ENCODE data around the gene MACF1. TPM values are rescaled to one million over a fixed set of nuclear protein-coding genes. Genes with fewer than 3 reads are reported as not detected.
A peak's percentile ranks its signal among the peaks of the same experiment; 100 is the strongest.

The MACF1 gene
- total RNA-seq, 2 experiments from 2014 or later = 319 to 488 TPM

GRCh38 chr1:39478126-39478915 lies 273.8 kb downstream of the MACF1 start:
- H3K36me3 Mint-ChIP-seq = peaks cover 48% of the 10 kb centered on the region
- H3K9me3 Mint-ChIP-seq (ENCODE audit: low read depth) = no peaks in the 10 kb centered on the region
- H3K27ac Mint-ChIP-seq = no peak overlapping the region
- H3K27me3 Mint-ChIP-seq = no peaks in the 10 kb centered on the region
- no peak for ATAC-seq
- DNase-seq = no peak
- peaks cover 2% of the 10 kb centered on the region for H3K4me1 Mint-ChIP-seq
- no peak overlapping the region for H3K4me3 Mint-ChIP-seq
- CTCF ChIA-PET = no interaction called here

- Mint-ChIP-seq H3K4me3 (no peak overlapping the region), H3K27ac (no peak overlapping the region), H3K27me3 (no peaks in the 10 kb centered on the region), H3K4me1 (peaks cover 2% of the 10 kb centered on the region), H3K36me3 (peaks cover 53% of the 10 kb centered on the region), H3K9me3 (ENCODE audit: low read depth) (no peaks in the 10 kb centered on the region)
- ATAC-seq (no peak), DNase-seq (no peak)
- CTCF ChIA-PET = no interaction called here
Measured at GRCh38 chr1:39481289-39481688, 276.8 kb downstream of the MACF1 start.

GRCh38 chr1:39483276-39483675 lies 278.8 kb downstream of the MACF1 start:
- CTCF ChIA-PET = no interaction called here
- Mint-ChIP-seq H3K27me3 (no peaks in the 10 kb centered on the region), H3K9me3 (ENCODE audit: low read depth) (no peaks in the 10 kb centered on the region), H3K4me1 (peaks cover 2% of the 10 kb centered on the region), H3K4me3 (no peak overlapping the region), H3K36me3 (peaks cover 60% of the 10 kb centered on the region), H3K27ac (no peak overlapping the region)
- ATAC-seq (no peak), DNase-seq (no peak)

- DNase-seq (no peak), ATAC-seq (no peak)
- Mint-ChIP-seq H3K27me3 (no peaks in the 10 kb centered on the region), H3K36me3 (peaks cover 54% of the 10 kb centered on the region), H3K9me3 (ENCODE audit: low read depth) (no peaks in the 10 kb centered on the region), H3K4me3 (no peak overlapping the region), H3K4me1 (peaks cover 2% of the 10 kb centered on the region), H3K27ac (no peak overlapping the region)
- CTCF ChIA-PET = interaction anchor here (1.6 kb wide), 1 partner anchor 54 kb away, joined by 5 read pairs; no protein-coding TSS in a partner anchor
Measured at GRCh38 chr1:39484564-39484963, 280.1 kb downstream of the MACF1 start.

GRCh38 chr1:39485046-39485803 lies 280.7 kb downstream of the MACF1 start:
- Mint-ChIP-seq H3K4me1 (peaks cover 2% of the 10 kb centered on the region), H3K4me3 (no peak overlapping the region), H3K27me3 (peaks cover 3% of the 10 kb centered on the region), H3K9me3 (ENCODE audit: low read depth) (no peaks in the 10 kb centered on the region), H3K36me3 (peaks cover 48% of the 10 kb centered on the region), H3K27ac (peak overlapping the region; percentile 19)
- CTCF ChIA-PET = interaction anchor here (1.6 kb wide), 1 partner anchor 54 kb away, joined by 5 read pairs; no protein-coding TSS in a partner anchor
- DNase-seq = no peak
- ATAC-seq = no peak

GRCh38 chr1:39488012-39488545 lies 283.6 kb downstream of the MACF1 start:
- H3K36me3 Mint-ChIP-seq = peaks cover 31% of the 10 kb centered on the region
- no peak overlapping the region for H3K4me3 Mint-ChIP-seq
- peaks cover 7% of the 10 kb centered on the region for H3K4me1 Mint-ChIP-seq
- H3K9me3 Mint-ChIP-seq (ENCODE audit: low read depth) = no peaks in the 10 kb centered on the region
- CTCF ChIA-PET = interaction anchor here (1.1 to 2.8 kb wide), 2 partner anchors 51 to 389 kb away, joined by 3 to 10 read pairs; no protein-coding TSS in a partner anchor
- ATAC-seq = no peak
- H3K27me3 Mint-ChIP-seq = peaks cover 19% of the 10 kb centered on the region
- H3K27ac Mint-ChIP-seq = no peak overlapping the region
- DNase-seq = no peak

- H3K27ac Mint-ChIP-seq = no peak overlapping the region
Measured at GRCh38 chr1:39488793-39489566, 284.5 kb downstream of the MACF1 start.

GRCh38 chr1:39489567-39490239 lies 285.2 kb downstream of the MACF1 start:
- Mint-ChIP-seq H3K9me3 (ENCODE audit: low read depth) (no peaks in the 10 kb centered on the region), H3K4me1 (peaks cover 6% of the 10 kb centered on the region), H3K27ac (no peak overlapping the region), H3K27me3 (peaks cover 34% of the 10 kb centered on the region), H3K4me3 (no peak overlapping the region), H3K36me3 (peaks cover 25% of the 10 kb centered on the region)
- CTCF ChIA-PET = interaction anchor here (0.6 to 2.8 kb wide), 2 partner anchors 50 to 90 kb away, joined by 3 to 10 read pairs; no protein-coding TSS in a partner anchor
- ATAC-seq (no peak), DNase-seq (no peak)

More at GRCh38 chr1:39488793-39489566, 284.5 kb downstream of the MACF1 start:
- ATAC-seq = no peak
- no peak overlapping the region for H3K4me3 Mint-ChIP-seq
- H3K4me1 Mint-ChIP-seq = peaks cover 6% of the 10 kb centered on the region
- CTCF ChIA-PET = interaction anchor here (0.6 to 2.8 kb wide), 3 partner anchors 51 to 390 kb away, joined by 3 to 10 read pairs (median 3); no protein-coding TSS in a partner anchor
- H3K9me3 Mint-ChIP-seq (ENCODE audit: low read depth) = no peaks in the 10 kb centered on the region
- H3K36me3 Mint-ChIP-seq = peaks cover 27% of the 10 kb centered on the region
- peaks cover 28% of the 10 kb centered on the region for H3K27me3 Mint-ChIP-seq
- no peak for DNase-seq

GRCh38 chr1:39490596-39491145 lies 286.2 kb downstream of the MACF1 start:
- Mint-ChIP-seq H3K4me1 (peaks cover 6% of the 10 kb centered on the region), H3K9me3 (ENCODE audit: low read depth) (no peaks in the 10 kb centered on the region), H3K4me3 (peak overlapping the region; percentile 40), H3K27ac (no peak overlapping the region), H3K27me3 (peaks cover 34% of the 10 kb centered on the region), H3K36me3 (peaks cover 17% of the 10 kb centered on the region)
- ATAC-seq (no peak), DNase-seq (no peak)
- CTCF ChIA-PET = interaction anchor here (1.3 to 2.8 kb wide), 2 partner anchors 49 to 392 kb away, joined by 4 to 10 read pairs; no protein-coding TSS in a partner anchor

- peak; percentile 71 for DNase-seq
- ATAC-seq = peak; percentile 95
- peaks cover 34% of the 10 kb centered on the region for H3K27me3 Mint-ChIP-seq
- no peak within 1 kb of the TSS for H3K27ac Mint-ChIP-seq
- H3K4me1 Mint-ChIP-seq = peaks cover 6% of the 10 kb centered on the region
- peaks cover 12% of the 10 kb centered on the region for H3K36me3 Mint-ChIP-seq
- H3K4me3 Mint-ChIP-seq = peak within 1 kb of the TSS; percentile 45
- H3K9me3 Mint-ChIP-seq (ENCODE audit: low read depth) = no peaks in the 10 kb centered on the region
- CTCF ChIA-PET = interaction anchor here (1.3 to 2.8 kb wide), 2 partner anchors 48 to 393 kb away, joined by 4 to 10 read pairs; no protein-coding TSS in a partner anchor
Measured at GRCh38 chr1:39491146-39491921, 286.8 kb downstream of the MACF1 start, which contains the start of gene BMP8A. TSS of gene BMP8A (plus strand) at chr1:39491636. CDS start at chr1:39491992, 356 bp downstream.
